IPS DF 6.9 (cell line): Measurements from ENCODE around the gene SEC14L1.
"Not testable (repeated sequence)": the region's sequence is repeated elsewhere in the genome, so short reads cannot be mapped to it uniquely, and the experiment has no call there.

Experiments used
- DNase-seq: peaks from one replicate; pipeline ENCODE4 v3.0.0-alpha.2; 2013; ENCODE audit warnings: low read depth, low spot score
- H3K27ac ChIP-seq: one replicate; pipeline ENCODE4 v1.5.1; 2013; ENCODE audit warnings: low read length, control low read depth
- H3K27me3 ChIP-seq: 2 replicates; pipeline ENCODE4 v1.6.1; 2013; ENCODE audit warnings: mild to moderate bottlenecking, low read length; ENCODE audit not compliant: control insufficient read depth, insufficient read depth
- H3K36me3 ChIP-seq: 2 replicates; pipeline ENCODE4 v1.6.1; 2013; ENCODE audit warnings: low read length; ENCODE audit not compliant: control insufficient read depth, insufficient read depth
- H3K4me1 ChIP-seq: 2 replicates; pipeline ENCODE4 v1.6.1; 2013; ENCODE audit warnings: low read length; ENCODE audit not compliant: control insufficient read depth, insufficient read depth
- H3K4me3 ChIP-seq: 2 replicates; pipeline ENCODE4 v1.5.1; 2013; ENCODE audit warnings: mild to moderate bottlenecking, low read length
- H3K9me3 ChIP-seq: 2 replicates; pipeline ENCODE4 v1.6.1; 2013; ENCODE audit warnings: low read length, inconsistent platforms; ENCODE audit not compliant: control insufficient read depth, insufficient read depth
- WGBS: extraction: QIAGEN DNeasy Blood & Tissue Kit; methylation state at CpG from one replicate; pipeline ENCODE4 v1.1.7; 2013; ENCODE audit warnings: mixed read lengths, missing lambda C conversion rate; ENCODE audit not compliant: insufficient read length, insufficient coverage; 5-methylcytosine and 5-hydroxymethylcytosine counted together

The SEC14L1 gene

DNA sequence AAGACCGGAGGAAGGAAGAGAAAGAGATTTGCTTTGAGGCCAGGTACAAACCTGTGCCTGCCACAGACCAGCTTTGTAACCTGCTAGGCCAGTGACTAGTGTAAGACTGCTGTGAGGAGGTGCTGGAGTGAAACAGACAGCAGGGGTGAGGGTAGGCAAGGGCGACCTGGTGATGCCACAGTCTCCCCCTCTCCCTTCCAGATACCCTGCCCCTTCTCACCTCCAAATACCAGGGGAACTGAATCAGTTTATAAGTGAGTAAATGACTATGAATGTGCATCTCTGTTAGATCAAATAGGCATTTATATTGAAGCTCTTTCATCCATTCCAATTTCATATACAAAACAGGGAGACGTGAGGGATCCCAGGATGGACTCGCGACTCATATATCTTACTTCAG, 9.4 kb downstream of the SEC14L1 start:
- WGBS = no CpG with 5 or more reads among the region's 5 CpGs
- H3K27me3 ChIP-seq = no peaks in the 10 kb centered on the region

DNA sequence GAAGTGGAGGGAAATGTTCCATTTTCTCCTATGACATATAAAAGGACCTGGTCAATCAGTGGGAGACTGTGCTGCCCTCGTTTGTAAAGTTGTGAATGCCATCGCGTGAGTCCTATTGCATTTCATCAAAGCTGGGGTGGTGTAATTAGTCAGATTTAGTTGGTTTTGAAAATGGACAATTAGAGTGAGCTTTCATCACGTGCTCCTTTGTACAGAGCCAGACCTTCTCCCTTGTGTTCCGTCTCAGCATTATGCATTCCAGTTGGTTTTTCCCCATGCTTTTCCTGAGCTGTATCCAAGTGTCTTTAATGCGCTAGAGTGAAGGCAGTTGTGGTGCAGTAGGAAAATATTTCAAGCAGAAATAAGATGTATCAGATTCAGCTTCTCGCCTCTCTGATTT, 10.4 kb downstream of the SEC14L1 start:
- Histone ChIP-seq H3K4me3 (no peak overlapping the region), H3K4me1 (no peaks in the 10 kb centered on the region), H3K36me3 (no peaks in the 10 kb centered on the region), H3K27me3 (no peaks in the 10 kb centered on the region), H3K27ac (no peak overlapping the region), H3K9me3 (no peaks in the 10 kb centered on the region)
- DNase-seq = no peak
- WGBS = no CpG with 5 or more reads among the region's 7 CpGs

More for the DNA sequence above, 9.4 kb downstream of the SEC14L1 start:
- Histone ChIP-seq H3K27ac (no peak overlapping the region), H3K9me3 (no peaks in the 10 kb centered on the region), H3K4me3 (no peak overlapping the region), H3K4me1 (peaks cover 4% of the 10 kb centered on the region; the same call in 1 of the 2 replicates), H3K36me3 (no peaks in the 10 kb centered on the region)
- no peak for DNase-seq

DNA sequence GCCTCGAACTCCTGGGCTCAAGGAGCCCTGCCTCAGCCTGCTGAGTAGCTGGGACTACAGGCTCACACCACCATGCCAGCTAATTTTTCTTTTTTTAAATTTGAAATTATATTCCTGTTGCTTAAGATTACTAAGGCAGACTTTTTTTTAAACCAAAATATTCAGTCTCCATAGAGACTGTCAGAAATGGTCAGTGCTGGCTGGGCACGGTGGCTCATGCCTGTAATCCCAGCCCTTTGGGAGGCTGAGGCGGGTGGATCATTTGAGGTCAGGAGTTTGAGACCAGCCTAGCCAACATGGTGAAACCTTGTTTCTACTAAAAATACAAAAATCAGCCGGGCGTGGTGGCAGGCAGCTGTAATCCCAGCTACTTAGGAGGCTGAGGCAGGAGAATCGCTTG, 11.3 kb downstream of the SEC14L1 start:
- H3K4me1 ChIP-seq, H3K36me3 ChIP-seq, DNase-seq, H3K4me3 ChIP-seq, H3K9me3 ChIP-seq, H3K27me3 ChIP-seq, H3K27ac ChIP-seq: not testable (repeated sequence)
- no CpG with 5 or more reads among the region's 6 CpGs for WGBS

DNA sequence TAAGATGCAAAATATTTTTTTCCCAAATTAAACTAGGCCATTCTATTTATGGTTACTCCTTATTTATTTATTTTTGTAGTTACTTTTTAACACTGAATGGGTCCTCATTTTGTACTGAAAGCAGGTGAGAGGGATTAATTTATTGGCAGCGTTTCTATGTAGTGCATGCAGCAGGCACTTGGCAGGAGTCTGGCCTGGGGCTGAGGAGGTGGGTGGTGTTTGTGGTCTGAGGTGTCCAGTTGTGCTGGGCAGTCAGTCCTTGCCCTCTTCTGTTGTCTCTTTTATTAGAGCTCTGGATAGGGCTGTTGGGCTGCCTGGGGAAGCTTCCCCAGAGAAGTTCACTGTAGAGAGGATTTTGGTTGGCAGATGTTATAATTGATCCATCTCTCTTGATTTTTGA, 12.7 kb downstream of the SEC14L1 start:
- Histone ChIP-seq H3K9me3 (no peaks in the 10 kb centered on the region), H3K36me3 (no peaks in the 10 kb centered on the region), H3K4me3 (no peak overlapping the region), H3K27me3 (no peaks in the 10 kb centered on the region), H3K4me1 (no peaks in the 10 kb centered on the region), H3K27ac (no peak overlapping the region)
- DNase-seq = no peak
- no CpG with 5 or more reads among the region's 1 CpG for WGBS

DNA sequence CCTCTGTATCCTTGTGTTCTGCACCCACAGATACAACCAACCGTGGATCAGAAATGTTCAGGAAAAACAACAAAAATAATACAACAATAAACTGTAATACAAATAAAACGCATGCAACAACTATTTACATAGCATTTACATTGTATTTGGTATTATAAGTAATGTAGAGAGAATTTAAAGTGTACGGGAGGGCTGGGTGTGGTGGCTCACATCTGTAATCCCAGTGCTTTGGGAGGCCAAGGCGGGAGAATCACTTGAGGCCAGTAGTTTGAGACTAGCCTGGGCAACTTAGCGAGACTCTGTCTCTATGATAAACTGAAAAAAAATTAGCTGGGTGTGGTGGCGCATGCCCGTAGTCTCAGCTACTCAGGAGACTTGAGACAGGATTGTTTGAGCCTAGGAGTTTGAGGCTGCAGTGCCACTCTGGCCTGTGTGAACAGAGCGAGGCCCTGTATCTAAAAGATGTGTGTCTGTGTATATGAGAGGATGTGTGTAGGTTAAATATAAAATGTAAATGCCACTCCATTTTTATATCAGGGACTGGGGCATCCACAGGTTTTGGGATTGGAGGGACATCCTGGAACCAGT, 13.3 kb downstream of the SEC14L1 start:
- WGBS = 100% methylated on average over 1 of the region's 8 CpGs

DNA sequence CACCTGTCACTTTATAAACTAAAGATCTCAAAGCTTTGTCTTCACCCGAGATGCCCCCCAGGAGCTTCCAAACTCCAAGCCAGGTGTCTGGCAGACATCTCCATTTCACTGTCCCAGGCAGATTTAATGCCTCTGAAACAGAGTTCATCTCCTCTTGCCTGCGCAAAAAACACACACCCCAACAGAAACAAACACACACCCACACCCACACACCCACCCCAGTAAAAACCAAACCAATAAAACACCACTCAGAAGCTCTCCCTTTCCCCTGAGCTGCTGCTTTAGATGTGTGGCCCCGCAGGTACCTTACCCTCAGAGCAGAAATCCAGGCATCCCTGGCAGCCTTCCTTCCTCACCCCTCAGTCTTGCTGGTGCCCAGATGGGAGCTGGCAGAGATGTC, 14.4 kb downstream of the SEC14L1 start:
- Histone ChIP-seq H3K27me3 (no peaks in the 10 kb centered on the region), H3K9me3 (no peaks in the 10 kb centered on the region), H3K4me3 (no peak overlapping the region), H3K4me1 (no peaks in the 10 kb centered on the region), H3K36me3 (no peaks in the 10 kb centered on the region), H3K27ac (no peak overlapping the region)
- no CpG with 5 or more reads among the region's 3 CpGs for WGBS
- no peak for DNase-seq

More for the DNA sequence above, 13.3 kb downstream of the SEC14L1 start:
- H3K36me3 ChIP-seq = no peaks in the 10 kb centered on the region
- no peak overlapping the region for H3K27ac ChIP-seq
- no peaks in the 10 kb centered on the region for H3K27me3 ChIP-seq
- no peaks in the 10 kb centered on the region for H3K9me3 ChIP-seq
- no peaks in the 10 kb centered on the region for H3K4me1 ChIP-seq
- no peak for DNase-seq
- H3K4me3 ChIP-seq = no peak overlapping the region

DNA sequence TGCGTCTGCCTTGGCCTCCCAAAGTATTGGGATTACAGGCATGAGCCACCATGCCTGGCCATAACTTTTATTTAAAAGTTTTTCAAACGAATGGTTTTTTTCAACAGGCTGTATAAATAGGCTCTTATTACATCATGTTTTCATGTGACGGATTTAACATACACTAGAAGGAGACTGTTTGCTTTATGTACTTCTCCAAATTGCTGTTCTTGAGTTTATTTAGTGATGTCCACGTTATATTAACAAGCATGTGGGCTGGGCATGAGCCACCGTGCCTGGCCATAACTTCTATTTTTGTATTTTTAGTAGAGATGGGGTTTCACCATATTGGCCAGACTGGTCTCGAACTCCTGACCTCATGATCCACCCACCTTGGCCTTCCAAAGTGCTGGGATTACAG, 17.0 kb downstream of the SEC14L1 start:
- no CpG with 5 or more reads among the region's 6 CpGs for WGBS
- H3K27ac ChIP-seq, H3K4me3 ChIP-seq, H3K9me3 ChIP-seq, H3K27me3 ChIP-seq, H3K4me1 ChIP-seq, DNase-seq, H3K36me3 ChIP-seq: not testable (repeated sequence)

DNA sequence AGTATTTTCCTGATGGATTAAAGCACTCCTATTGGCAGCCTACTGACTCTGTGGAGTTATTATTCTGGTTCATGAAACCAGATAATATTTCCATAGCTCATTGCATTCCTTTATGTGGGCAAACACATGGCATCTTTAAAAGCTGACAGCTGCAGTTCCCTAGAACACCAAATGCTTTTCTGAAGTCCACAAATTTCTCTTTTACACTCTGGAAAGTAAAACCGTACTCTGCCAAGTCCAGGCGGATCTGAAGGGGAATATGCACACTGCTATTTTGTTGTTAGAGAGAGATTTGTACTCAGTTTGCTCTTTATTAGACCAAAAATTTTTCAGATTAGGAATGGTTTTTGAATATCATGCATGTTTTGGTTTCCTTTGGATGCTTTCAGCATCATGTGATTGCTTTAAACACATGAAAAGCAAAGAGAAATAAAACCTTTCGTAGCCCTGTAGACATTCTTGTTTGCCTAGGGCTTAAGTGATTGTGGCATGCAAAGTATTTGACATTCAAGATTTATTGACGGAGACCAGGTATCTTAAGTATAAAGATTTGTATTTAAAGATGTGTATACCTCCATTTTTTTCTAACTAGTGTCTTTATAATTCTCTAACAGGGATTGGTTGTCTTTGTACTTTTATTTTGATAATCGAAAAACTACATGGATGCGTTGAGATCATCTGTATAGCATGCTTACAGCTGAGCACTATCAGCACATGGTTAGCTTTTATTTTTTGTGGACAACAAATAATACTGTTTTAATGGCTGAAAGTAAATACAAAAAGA, 19.5 kb downstream of the SEC14L1 start:
- no peaks in the 10 kb centered on the region for H3K27me3 ChIP-seq
- no peaks in the 10 kb centered on the region for H3K9me3 ChIP-seq
- no peaks in the 10 kb centered on the region; the same call in 1 of the 2 replicates for H3K36me3 ChIP-seq
- no peak overlapping the region for H3K27ac ChIP-seq
- H3K4me1 ChIP-seq = peaks cover 12% of the 10 kb centered on the region
- no peak overlapping the region for H3K4me3 ChIP-seq
- WGBS = no CpG with 5 or more reads among the region's 6 CpGs
- DNase-seq = no peak

DNA sequence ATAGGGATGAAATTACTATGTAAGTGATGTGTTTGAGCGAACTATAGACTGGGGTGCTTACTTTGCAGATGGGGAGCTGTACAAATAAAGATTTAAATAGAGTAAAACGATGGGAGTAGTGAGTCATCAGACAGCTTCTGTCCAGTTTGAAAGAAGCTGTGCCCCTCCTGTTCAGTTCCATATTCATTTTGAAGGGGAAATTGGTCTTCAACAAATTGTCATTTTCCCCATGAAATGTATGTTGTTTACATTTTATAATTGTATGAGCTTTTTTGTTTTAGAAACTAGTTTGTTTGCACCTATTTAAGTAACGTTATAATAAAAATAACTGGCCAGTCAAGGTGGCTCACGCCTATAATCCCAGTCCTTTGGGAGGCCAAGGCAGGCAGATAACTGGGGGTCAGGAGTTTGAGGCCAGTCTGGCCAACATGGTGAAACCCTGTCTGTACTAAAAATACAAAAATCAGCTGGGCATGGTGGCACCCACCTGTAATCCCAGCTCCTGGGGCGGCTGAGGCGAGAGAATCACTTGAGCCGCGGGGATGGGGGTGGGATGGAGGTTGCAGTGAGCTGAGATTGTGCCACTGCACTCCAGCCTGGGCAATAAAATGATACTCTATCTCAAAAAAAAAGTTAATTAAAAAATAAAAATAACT, 20.2 kb downstream of the SEC14L1 start:
- peaks cover 12% of the 10 kb centered on the region for H3K4me1 ChIP-seq
- DNase-seq = no peak
- no peak overlapping the region for H3K4me3 ChIP-seq
- H3K27me3 ChIP-seq = no peaks in the 10 kb centered on the region
- no peak overlapping the region for H3K27ac ChIP-seq
- no peaks in the 10 kb centered on the region for H3K9me3 ChIP-seq
- WGBS = no CpG with 5 or more reads among the region's 8 CpGs
- H3K36me3 ChIP-seq = no peaks in the 10 kb centered on the region; the same call in 1 of the 2 replicates

DNA sequence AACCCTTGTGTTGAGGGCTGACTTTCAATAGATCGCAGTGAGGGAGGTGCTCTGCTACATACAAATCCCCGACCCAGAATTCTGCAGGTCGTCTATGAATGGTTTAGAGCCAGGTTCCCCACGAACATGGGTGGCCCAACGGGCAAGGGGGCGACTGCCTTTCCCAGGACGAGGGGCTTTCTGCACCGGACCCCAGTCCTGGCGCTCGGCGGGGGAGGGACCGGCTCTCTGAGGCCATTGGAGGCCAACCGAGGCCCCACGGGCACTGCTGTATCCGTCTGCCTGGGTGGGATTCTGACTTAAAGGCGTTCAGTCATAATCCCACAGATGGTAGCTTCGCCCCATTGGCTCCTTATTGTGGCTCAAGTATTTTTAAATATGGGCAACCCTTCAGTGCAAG, 21.2 kb downstream of the SEC14L1 start:
- H3K4me1 ChIP-seq = peaks cover 12% of the 10 kb centered on the region
- H3K4me3 ChIP-seq = no peak overlapping the region
- WGBS = no CpG with 5 or more reads among the region's 17 CpGs
- no peak for DNase-seq
- H3K27me3 ChIP-seq = no peaks in the 10 kb centered on the region
- no peaks in the 10 kb centered on the region for H3K9me3 ChIP-seq
- H3K27ac ChIP-seq = no peak overlapping the region
- H3K36me3 ChIP-seq = no peaks in the 10 kb centered on the region; the same call in 1 of the 2 replicates
